Right lung (tissue), 5 donors: ENCODE measurements around the gene SLCO4A1. TPM values are rescaled to one million over a fixed set of nuclear protein-coding genes. Genes with fewer than 3 reads are reported as not detected.

Source experiments
- DNase-seq, 2 donors: peaks; one replicate each; pipeline ENCODE4 v3.0.0-alpha.2; 2013
- polyA plus RNA-seq, 5 donors: library from polyadenylated mRNA; unstranded; fragments of 120-200 nt; gene quantifications; one replicate each; pipeline versions ENCODE4 v1.2.1 to v1.2.3, GENCODE V29; 2013; ENCODE audit warnings: inconsistent platforms in 1 of 5, low replicate concordance in 1 of 5; ENCODE audit not compliant: insufficient read length in 5 of 5, insufficient read depth in 1 of 5

The SLCO4A1 gene
- polyA plus RNA-seq, 5 donors: 0.46 to 0.69 (median 0.54) TPM

- no peak for DNase-seq
Measured at GRCh38 chr20:62712606-62713005, 70.3 kb downstream of the SLCO4A1 start.

- DNase-seq: no peak
Measured at GRCh38 chr20:62714006-62714405, 71.7 kb downstream of the SLCO4A1 start.

- DNase-seq: no peak
Measured at GRCh38 chr20:62714799-62715198, 72.5 kb downstream of the SLCO4A1 start.

- no peak for DNase-seq
Measured at GRCh38 chr20:62715201-62715600, 72.9 kb downstream of the SLCO4A1 start.

- DNase-seq: no peak
Measured at GRCh38 chr20:62716198-62716940, 74.1 kb downstream of the SLCO4A1 start.

GRCh38 chr20:62716941-62717310 is 74.6 kb downstream of the SLCO4A1 start:
- no peak for DNase-seq

GRCh38 chr20:62717933-62718332 is 75.6 kb downstream of the SLCO4A1 start:
- no peak for DNase-seq

- no peak for DNase-seq
Measured at GRCh38 chr20:62718546-62718945, 76.2 kb downstream of the SLCO4A1 start.

- DNase-seq: no peak
Measured at GRCh38 chr20:62719250-62719935, 77.1 kb downstream of the SLCO4A1 start.

Other genes starting within 250 kb of the SLCO4A1 start
- gene CABLES2, start 235.2 kb upstream of the SLCO4A1 start, polyA plus RNA-seq: 10 to 100 TPM; 11.9 to 14.8 (median 14.7) TPM
- gene RBBP8NL, start 215.0 kb upstream of the SLCO4A1 start, polyA plus RNA-seq: 1 to 10 TPM; 2.7 to 4.4 (median 3.5) TPM
- 10 to 100 TPM; 25.6 to 46.6 (median 34.3) TPM for gene GATA5, start 166.5 kb upstream of the SLCO4A1 start, polyA plus RNA-seq
- under 1 TPM; 0.04 to 0.16 (median 0.08) TPM for gene NTSR1, start 66.3 kb downstream of the SLCO4A1 start, polyA plus RNA-seq
- gene MRGBP, start 154.0 kb downstream of the SLCO4A1 start, polyA plus RNA-seq: 10 to 100 TPM; 12.3 to 17.1 (median 15.5) TPM
- gene OGFR, start 162.3 kb downstream of the SLCO4A1 start, polyA plus RNA-seq: 10 to 100 TPM; 19.3 to 38.0 (median 27.3) TPM
- gene COL9A3, start 174.5 kb downstream of the SLCO4A1 start, polyA plus RNA-seq: 100 to 1,000 TPM in 1 of 5 donors, 10 to 100 TPM in 4; 47.6 to 102 (median 57.8) TPM
- 10 to 100 TPM; 11.1 to 13.0 (median 11.5) TPM for gene TCFL5, start 219.3 kb downstream of the SLCO4A1 start, polyA plus RNA-seq